GM19372 (cell line): ENCODE data around the gene MED19.
A peak's percentile ranks its signal among the peaks of the same experiment; 100 is the strongest.
"Not testable (repeated sequence)": the region's sequence is repeated elsewhere in the genome, so short reads cannot be mapped to it uniquely, and the experiment has no call there.

Experiments
- ATAC-seq: cut with Tn5 transposase; IDR thresholded peaks from one replicate; pipeline ENCODE4 v1.9.1; 2021; ENCODE audit warnings: mild to moderate bottlenecking, low read depth, moderate library complexity; ENCODE audit not compliant: unreplicated experiment

Gene MED19

GRCh38 chr11:57705432-57705831, 6.6 kb downstream of the MED19 start:
- ATAC-seq, result not testable (repeated sequence)

- no peak for ATAC-seq
These were observed 7.1 kb downstream of the MED19 start for GRCh38 chr11:57704932-57705331.

GRCh38 chr11:57703341-57703740, 8.7 kb downstream of the MED19 start:
- no peak for ATAC-seq

- no peak for ATAC-seq
These were observed 11.6 kb downstream of the MED19 start for GRCh38 chr11:57700425-57700824.

- no peak for ATAC-seq
These were observed 12.2 kb downstream of the MED19 start for GRCh38 chr11:57699813-57700212.

GRCh38 chr11:57698843-57699365, 13.1 kb downstream of the MED19 start:
- ATAC-seq, result no peak

GRCh38 chr11:57690474-57690873, 21.5 kb downstream of the MED19 start:
- ATAC-seq, result not testable (repeated sequence)

GRCh38 chr11:57681168-57681567, 30.8 kb downstream of the MED19 start:
- ATAC-seq, result no peak

GRCh38 chr11:57680552-57680874, 31.5 kb downstream of the MED19 start:
- ATAC-seq, result no peak

GRCh38 chr11:57679396-57679795, 32.6 kb downstream of the MED19 start:
- no peak for ATAC-seq

GRCh38 chr11:57675176-57675941, 36.7 kb downstream of the MED19 start:
- ATAC-seq, result no peak

GRCh38 chr11:57674251-57674650, 37.8 kb downstream of the MED19 start:
- no peak for ATAC-seq

- peak; percentile 6 for ATAC-seq
These were observed 43.6 kb downstream of the MED19 start for GRCh38 chr11:57668434-57668782.

GRCh38 chr11:57667736-57668433, 44.1 kb downstream of the MED19 start, which contains the start of gene ZDHHC5:
Gene ZDHHC5 (plus strand): TSS chr11:57668114. CDS start chr11:57673091, 4,977 bp downstream.
- ATAC-seq, result peak; percentile 77

- ATAC-seq, result peak; percentile 61
These were observed 44.8 kb downstream of the MED19 start for GRCh38 chr11:57667117-57667735.

- ATAC-seq, result no peak
These were observed 48.0 kb downstream of the MED19 start for GRCh38 chr11:57663975-57664374.

GRCh38 chr11:57662893-57663292, 49.1 kb downstream of the MED19 start:
- no peak for ATAC-seq

GRCh38 chr11:57659669-57660068, 52.3 kb downstream of the MED19 start:
- ATAC-seq, result no peak

- ATAC-seq, result no peak
These were observed 54.0 kb downstream of the MED19 start for GRCh38 chr11:57658023-57658361.

- peak; percentile 99 for ATAC-seq
These were observed 54.6 kb downstream of the MED19 start, which contains the start of gene CLP1 for GRCh38 chr11:57657194-57658022. Gene CLP1 (plus strand): TSS chr11:57657762. CDS start chr11:57659477, 1,715 bp downstream.

- no peak for ATAC-seq
These were observed 55.2 kb downstream of the MED19 start for GRCh38 chr11:57656885-57657193.
